H1 (cell line): ENCODE results near the gene RGS9. TPM values are rescaled to one million over a fixed set of nuclear protein-coding genes. Genes with fewer than 3 reads are reported as not detected.

ENCODE experiments used
- ATF3 ChIP-seq: IDR thresholded peaks from 2 replicates; pipeline ENCODE4 v1.6.1; 2011; ENCODE audit warnings: low read depth, mild to moderate bottlenecking, low read length; ENCODE audit not compliant: insufficient read depth
- JUND ChIP-seq: IDR thresholded peaks from 2 replicates; pipeline ENCODE4 v1.6.1; 2011; ENCODE audit warnings: mild to moderate bottlenecking, improper control_type of control experiment, low read length
- polyA plus RNA-seq, 7 experiments: library from polyadenylated mRNA; depleted of rRNA in 3 of 7; stranded (reverse) in 5 of 7; unstranded in 2 of 7; fragments of >200 nt in 5 of 7; fragments of 200-250 nt in 2 of 7; gene quantifications; 1 replicate in 5 of 7; 2 replicates in 1 of 7; 4 replicates in 1 of 7; pipeline versions ENCODE4 v1.2.1 to v1.2.3, GENCODE V29; 2011 to 2013; ENCODE audit warnings: missing spikeins in 2 of 7, mixed read lengths in 2 of 7
- total RNA-seq: library from RNA; stranded (reverse); fragmentation: NEBNext Ultra II Directional; extraction: Animal tissue kit (Norgen Biotek cat#: 25700); gene quantifications from 2 replicates; pipeline ENCODE4 v1.2.1, GENCODE V29; 2021

Gene RGS9
- total and polyA plus RNA-seq, 2 of the 8 experiments (the other 6 are each of a cell fraction or from before 2014, with no cell fraction given), result 8.9 to 20.5 TPM

- TF ChIP-seq JUND (no peak), ATF3 (no peak)
Measured at GRCh38 chr17:65121916-65122806, 15.0 kb upstream of the RGS9 start (continued).
